GM12891 (cell line): ENCODE data around the gene CPEB1.

Experiments
- POLR2A ChIP-seq: IDR thresholded peaks from 2 replicates; pipeline ENCODE4 v1.6.1; 2011; ENCODE audit warnings: low read depth, low read length, control low read depth
- TAF1 ChIP-seq: IDR thresholded peaks from 2 replicates; pipeline ENCODE4 v1.6.1; 2011; ENCODE audit warnings: low read depth, low read length, control low read depth

DNA sequence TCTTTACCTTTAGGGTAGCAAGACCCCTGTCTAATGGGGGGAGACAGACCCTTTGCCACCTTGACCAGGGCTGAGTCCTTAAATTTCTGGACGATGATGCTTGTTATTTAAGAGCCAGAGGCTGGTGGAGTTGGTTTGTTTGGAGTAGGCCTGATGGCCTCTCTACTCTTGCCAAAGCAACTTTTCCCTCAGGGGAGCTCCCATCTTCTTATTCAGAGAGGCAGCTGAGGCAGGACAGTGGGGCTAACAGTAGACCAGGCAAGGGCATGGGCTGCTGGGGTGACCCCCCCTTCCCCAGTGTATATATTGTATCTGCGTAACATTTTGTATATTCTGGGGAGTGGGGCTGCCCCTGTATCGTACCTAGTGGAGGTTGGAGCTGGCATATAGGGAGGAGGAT lies 117.2 kb downstream of the CPEB1 start:
- TF ChIP-seq POLR2A (no peak), TAF1 (no peak)
